HL-60 (cell line): ENCODE data around the gene CD22.

ENCODE experiments used
- DNase-seq, 2 experiments: peaks; one replicate each; pipeline ENCODE4 v3.0.0-alpha.2; 2010 to 2020; ENCODE audit warnings: low read depth in 1 of 2, low spot score in 1 of 2
- H3K27ac ChIP-seq: fragments of 250-450 bp; sonication (Bioruptor Pico); replicated peaks from 2 replicates; pipeline ENCODE4 v1.5.1; 2020; ENCODE audit warnings: mild to moderate bottlenecking, moderate library complexity
- H3K27me3 ChIP-seq: fragments of 250-450 bp; sonication (Bioruptor Pico); 2 replicates; pipeline ENCODE4 v1.5.1; 2021; ENCODE audit warnings: mild to moderate bottlenecking, moderate library complexity; ENCODE audit not compliant: insufficient read depth, poor library complexity, severe bottlenecking
- H3K4me3 ChIP-seq: replicated peaks from 2 replicates; pipeline ENCODE4 v1.5.1; 2011; ENCODE audit warnings: mild to moderate bottlenecking, control low read depth, low read length; ENCODE audit not compliant: insufficient read depth
- GABPA ChIP-seq: IDR thresholded peaks from 2 replicates; pipeline ENCODE4 v1.6.1; 2012; ENCODE audit warnings: low read depth
- POLR2AphosphoS5 ChIP-seq: IDR thresholded peaks from 2 replicates; pipeline ENCODE4 v1.6.1; 2012; ENCODE audit warnings: low read depth
- SPI1 ChIP-seq: IDR thresholded peaks from 2 replicates; pipeline ENCODE4 v1.6.1; 2012; ENCODE audit warnings: low read depth, mild to moderate bottlenecking, borderline replicate concordance
- TF ChIP-seq, protein P1 (sequence below): IDR thresholded peaks from 2 replicates; pipeline ENCODE4 v1.6.1; 2012; ENCODE audit warnings: low read depth; ENCODE audit not compliant: insufficient replicate concordance
- TF ChIP-seq, protein P2 (sequence below): IDR thresholded peaks from one replicate; pipeline ENCODE4 v1.5.1; 2011; ENCODE audit warnings: low read length, control low read depth, inconsistent platforms; ENCODE audit not compliant: insufficient read depth

CD22 gene

DNA sequence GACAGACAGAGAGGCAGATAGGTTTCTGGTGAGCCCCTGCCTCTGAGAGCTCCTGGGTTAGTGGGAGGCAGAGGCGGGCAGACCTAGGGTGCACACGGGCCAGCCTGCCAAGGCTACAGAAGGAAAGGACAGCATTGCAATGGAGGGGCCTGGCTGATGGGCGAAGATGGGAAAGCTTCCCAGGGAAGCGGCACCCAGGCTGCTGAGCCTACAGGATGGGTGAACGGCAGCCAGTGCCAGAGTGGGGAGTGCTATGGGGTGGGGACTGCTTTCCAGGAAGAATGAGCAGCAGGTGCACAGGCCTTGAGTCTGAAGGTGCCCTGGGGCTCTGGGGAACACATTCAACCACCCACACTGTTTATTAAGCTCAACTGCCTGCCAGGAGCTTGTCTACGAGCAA lies 37.7 kb upstream of the CD22 start:
- TF ChIP-seq, protein P1, sequence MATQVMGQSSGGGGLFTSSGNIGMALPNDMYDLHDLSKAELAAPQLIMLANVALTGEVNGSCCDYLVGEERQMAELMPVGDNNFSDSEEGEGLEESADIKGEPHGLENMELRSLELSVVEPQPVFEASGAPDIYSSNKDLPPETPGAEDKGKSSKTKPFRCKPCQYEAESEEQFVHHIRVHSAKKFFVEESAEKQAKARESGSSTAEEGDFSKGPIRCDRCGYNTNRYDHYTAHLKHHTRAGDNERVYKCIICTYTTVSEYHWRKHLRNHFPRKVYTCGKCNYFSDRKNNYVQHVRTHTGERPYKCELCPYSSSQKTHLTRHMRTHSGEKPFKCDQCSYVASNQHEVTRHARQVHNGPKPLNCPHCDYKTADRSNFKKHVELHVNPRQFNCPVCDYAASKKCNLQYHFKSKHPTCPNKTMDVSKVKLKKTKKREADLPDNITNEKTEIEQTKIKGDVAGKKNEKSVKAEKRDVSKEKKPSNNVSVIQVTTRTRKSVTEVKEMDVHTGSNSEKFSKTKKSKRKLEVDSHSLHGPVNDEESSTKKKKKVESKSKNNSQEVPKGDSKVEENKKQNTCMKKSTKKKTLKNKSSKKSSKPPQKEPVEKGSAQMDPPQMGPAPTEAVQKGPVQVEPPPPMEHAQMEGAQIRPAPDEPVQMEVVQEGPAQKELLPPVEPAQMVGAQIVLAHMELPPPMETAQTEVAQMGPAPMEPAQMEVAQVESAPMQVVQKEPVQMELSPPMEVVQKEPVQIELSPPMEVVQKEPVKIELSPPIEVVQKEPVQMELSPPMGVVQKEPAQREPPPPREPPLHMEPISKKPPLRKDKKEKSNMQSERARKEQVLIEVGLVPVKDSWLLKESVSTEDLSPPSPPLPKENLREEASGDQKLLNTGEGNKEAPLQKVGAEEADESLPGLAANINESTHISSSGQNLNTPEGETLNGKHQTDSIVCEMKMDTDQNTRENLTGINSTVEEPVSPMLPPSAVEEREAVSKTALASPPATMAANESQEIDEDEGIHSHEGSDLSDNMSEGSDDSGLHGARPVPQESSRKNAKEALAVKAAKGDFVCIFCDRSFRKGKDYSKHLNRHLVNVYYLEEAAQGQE, result no peak
- TF ChIP-seq POLR2AphosphoS5, result no peak
- no peak for TF ChIP-seq GABPA
- no peak for TF ChIP-seq SPI1
- TF ChIP-seq, protein P2, sequence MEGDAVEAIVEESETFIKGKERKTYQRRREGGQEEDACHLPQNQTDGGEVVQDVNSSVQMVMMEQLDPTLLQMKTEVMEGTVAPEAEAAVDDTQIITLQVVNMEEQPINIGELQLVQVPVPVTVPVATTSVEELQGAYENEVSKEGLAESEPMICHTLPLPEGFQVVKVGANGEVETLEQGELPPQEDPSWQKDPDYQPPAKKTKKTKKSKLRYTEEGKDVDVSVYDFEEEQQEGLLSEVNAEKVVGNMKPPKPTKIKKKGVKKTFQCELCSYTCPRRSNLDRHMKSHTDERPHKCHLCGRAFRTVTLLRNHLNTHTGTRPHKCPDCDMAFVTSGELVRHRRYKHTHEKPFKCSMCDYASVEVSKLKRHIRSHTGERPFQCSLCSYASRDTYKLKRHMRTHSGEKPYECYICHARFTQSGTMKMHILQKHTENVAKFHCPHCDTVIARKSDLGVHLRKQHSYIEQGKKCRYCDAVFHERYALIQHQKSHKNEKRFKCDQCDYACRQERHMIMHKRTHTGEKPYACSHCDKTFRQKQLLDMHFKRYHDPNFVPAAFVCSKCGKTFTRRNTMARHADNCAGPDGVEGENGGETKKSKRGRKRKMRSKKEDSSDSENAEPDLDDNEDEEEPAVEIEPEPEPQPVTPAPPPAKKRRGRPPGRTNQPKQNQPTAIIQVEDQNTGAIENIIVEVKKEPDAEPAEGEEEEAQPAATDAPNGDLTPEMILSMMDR, result no peak
- H3K27me3 ChIP-seq, result no peaks in the 10 kb centered on the region
- DNase-seq, result no peak

DNA sequence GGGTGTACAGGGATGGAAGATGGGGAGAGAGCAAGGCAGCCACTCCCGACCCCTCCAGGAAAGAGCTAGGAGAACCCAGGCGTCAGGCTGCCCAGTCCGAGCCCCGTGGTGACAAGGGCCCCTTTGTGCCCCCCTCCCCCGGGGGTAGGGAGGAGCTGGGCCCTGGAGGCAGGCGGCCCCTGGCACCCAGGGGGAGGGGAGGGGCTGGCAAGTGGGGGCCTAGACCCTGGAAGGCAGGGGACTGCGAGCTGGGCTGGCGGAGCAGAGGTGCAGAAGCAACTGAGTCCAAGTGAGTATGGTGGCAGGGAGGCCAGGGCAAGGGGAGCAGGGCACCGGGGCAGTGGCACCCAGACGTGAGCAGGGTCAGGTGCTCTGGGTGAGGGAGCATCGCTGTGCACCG lies 37.1 kb upstream of the CD22 start, which contains the start of gene MAG:
MAG (plus strand) TSS at position 246 of the 400 bp plus-strand sequence. CDS start 3,248 bp downstream, outside the sequence.
- no peak within 1 kb of the TSS for H3K27ac ChIP-seq
- H3K27me3 ChIP-seq, result no peaks in the 10 kb centered on the region
- DNase-seq, result no peak
- no peak within 1 kb of the TSS for H3K4me3 ChIP-seq
- TF ChIP-seq GABPA, result no peak
- TF ChIP-seq POLR2AphosphoS5, result no peak
- no peak for TF ChIP-seq SPI1
- TF ChIP-seq, protein P1, result no peak
- TF ChIP-seq, protein P2, result no peak

More for the DNA sequence above, 37.7 kb upstream of the CD22 start:
- H3K4me3 ChIP-seq, result no peak overlapping the region
- H3K27ac ChIP-seq, result no peak overlapping the region

DNA sequence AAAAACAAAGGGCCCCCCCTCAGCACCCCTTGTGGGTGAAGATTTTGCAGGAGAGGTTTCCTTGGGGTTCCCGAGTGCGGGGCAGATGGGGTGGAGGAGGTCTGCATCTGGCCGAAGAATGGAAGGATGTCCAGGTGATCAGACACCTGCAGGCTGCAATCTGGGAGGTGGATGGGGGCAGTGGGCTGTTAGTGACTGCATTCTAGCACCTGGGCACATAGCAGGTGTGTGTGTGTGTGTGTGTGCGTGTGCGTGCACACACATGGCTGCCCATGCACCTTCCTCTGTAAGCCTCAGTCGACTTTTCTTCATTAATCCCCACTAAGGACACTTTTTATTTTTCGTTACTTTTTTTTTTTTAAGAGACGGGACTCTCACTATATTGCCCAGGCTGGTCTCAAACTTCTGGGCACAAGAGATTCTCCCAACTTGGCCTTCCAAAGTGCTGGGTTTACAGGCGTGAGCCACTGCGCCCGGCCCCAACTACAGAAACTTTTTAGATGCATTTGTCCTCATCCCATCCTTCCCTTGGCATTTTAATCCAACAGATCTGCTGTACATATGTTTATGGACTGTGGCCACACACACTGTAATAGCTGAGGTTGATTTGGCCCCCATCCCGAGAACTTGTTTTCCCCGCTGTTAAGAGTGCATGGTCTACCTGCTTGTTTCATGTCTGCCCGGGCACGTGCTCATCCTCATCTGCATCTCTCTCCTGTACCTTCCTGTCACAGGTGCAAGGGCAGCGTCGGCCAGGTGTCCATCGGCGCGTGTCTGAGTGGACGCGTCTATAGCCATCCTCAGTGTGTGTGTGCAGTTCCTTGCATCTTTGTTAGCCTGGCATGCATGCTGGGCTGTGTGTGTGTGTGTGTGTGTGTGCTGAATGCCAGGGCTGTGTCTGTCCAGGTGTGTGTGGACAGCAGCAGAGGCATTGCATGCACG lies 36.3 kb upstream of the CD22 start:
- TF ChIP-seq SPI1 (no peak), POLR2AphosphoS5 (no peak), GABPA (no peak)
- TF ChIP-seq, protein P2, result no peak
- TF ChIP-seq, protein P1, result no peak
- Histone ChIP-seq H3K27ac (no peak overlapping the region), H3K4me3 (no peak overlapping the region), H3K27me3 (no peaks in the 10 kb centered on the region)
- no peak for DNase-seq
